Fibroblast of lung (primary cell): Measurements from ENCODE around the gene KLHL6. TPM values are rescaled to one million over a fixed set of nuclear protein-coding genes. Genes with fewer than 3 reads are reported as not detected.

Experiments used
- DNase-seq, 2 donors: peaks; one replicate each; pipeline versions ENCODE4 v3.0.0 to v3.0.0-alpha.2; 2010; ENCODE audit warnings: low read depth in 2 of 2
- H2AFZ ChIP-seq: 2 replicates; pipeline ENCODE4 v1.5.1; 2012; ENCODE audit warnings: low read length, control low read depth, inconsistent platforms
- H3K27ac ChIP-seq: 2 replicates; pipeline ENCODE4 v1.5.1; 2011; ENCODE audit warnings: low read length, control low read depth; ENCODE audit not compliant: insufficient read depth
- H3K27me3 ChIP-seq: 2 replicates; pipeline ENCODE4 v1.5.1; 2011; ENCODE audit warnings: mild to moderate bottlenecking, low read length; ENCODE audit not compliant: control insufficient read depth, insufficient read depth
- H3K36me3 ChIP-seq: 2 replicates; pipeline ENCODE4 v1.5.1; 2011; ENCODE audit warnings: low read length; ENCODE audit not compliant: control insufficient read depth, insufficient read depth
- H3K4me1 ChIP-seq: 2 replicates; pipeline ENCODE4 v1.5.1; 2011; ENCODE audit warnings: low read length; ENCODE audit not compliant: control insufficient read depth, insufficient read depth; ENCODE audit errors: extremely low read depth
- H3K4me2 ChIP-seq: 2 replicates; pipeline ENCODE4 v1.5.1; 2011; ENCODE audit warnings: low read length, control low read depth; ENCODE audit not compliant: insufficient read depth; ENCODE audit errors: extremely low read depth
- H3K4me3 ChIP-seq, 4 experiments: fragments of 200-600 bp in 1 of 4; sonication (generic) in 1 of 4; replicated peaks in 1 of 4; 2 replicates each; pipeline ENCODE4 v1.5.1; 2011 to 2016; ENCODE audit warnings: low read length in 4 of 4, low read depth in 3 of 4, mild to moderate bottlenecking in 3 of 4, control low read depth in 2 of 4, inconsistent platforms in 1 of 4, mixed read lengths in 1 of 4; ENCODE audit not compliant: insufficient read depth in 1 of 4; ENCODE audit errors: control extremely low read depth in 1 of 4
- H3K79me2 ChIP-seq: 2 replicates; pipeline ENCODE4 v1.5.1; 2012; ENCODE audit warnings: mild to moderate bottlenecking, low read length, inconsistent platforms; ENCODE audit not compliant: control insufficient read depth, insufficient read depth
- H3K9ac ChIP-seq: 2 replicates; pipeline ENCODE4 v1.5.1; 2011; ENCODE audit warnings: mild to moderate bottlenecking, low read length, control low read depth; ENCODE audit not compliant: insufficient read depth
- H3K9me3 ChIP-seq: 2 replicates; pipeline ENCODE4 v1.5.1; 2012; ENCODE audit warnings: low read depth, low read length; ENCODE audit not compliant: control insufficient read depth, insufficient read depth
- H4K20me1 ChIP-seq: 2 replicates; pipeline ENCODE4 v1.5.1; 2011; ENCODE audit warnings: low read length; ENCODE audit not compliant: control insufficient read depth, insufficient read depth; ENCODE audit errors: extremely low read depth
- EZH2 ChIP-seq: IDR thresholded peaks from 2 replicates; pipeline ENCODE4 v1.5.1; 2012; ENCODE audit warnings: low read length, control low read depth, mild to moderate bottlenecking; ENCODE audit errors: missing control alignments
- polyA plus RNA-seq, 2 donors: library from polyadenylated mRNA; depleted of rRNA in 1 of 2; stranded (reverse) in 1 of 2; unstranded in 1 of 2; fragments of >200 nt; gene quantifications; 2 replicates each; pipeline ENCODE4 v1.2.1, GENCODE V29; 2011 to 2012; ENCODE audit warnings: missing spikeins in 1 of 2
- total RNA-seq: library from RNA; depleted of rRNA; stranded (reverse); fragments of >200 nt; gene quantifications from 2 replicates; pipeline ENCODE4 v1.2.1, GENCODE V29; 2014
- TF ChIP-seq, protein P1 (sequence below), 2 donors: IDR thresholded peaks in 1 of 2; conservative IDR thresholded peaks in 1 of 2; 1 replicate in 1 of 2; 2 replicates in 1 of 2; pipeline ENCODE4 v1.5.1; 2011 to 2012; ENCODE audit warnings: low read length in 2 of 2, control low read depth in 1 of 2, inconsistent platforms in 1 of 2, low read depth in 1 of 2, mild to moderate bottlenecking in 1 of 2

Gene KLHL6
- total and polyA plus RNA-seq, 2 donors (not counting 1 experiment from before 2014, with no cell fraction given): not detected

DNA sequence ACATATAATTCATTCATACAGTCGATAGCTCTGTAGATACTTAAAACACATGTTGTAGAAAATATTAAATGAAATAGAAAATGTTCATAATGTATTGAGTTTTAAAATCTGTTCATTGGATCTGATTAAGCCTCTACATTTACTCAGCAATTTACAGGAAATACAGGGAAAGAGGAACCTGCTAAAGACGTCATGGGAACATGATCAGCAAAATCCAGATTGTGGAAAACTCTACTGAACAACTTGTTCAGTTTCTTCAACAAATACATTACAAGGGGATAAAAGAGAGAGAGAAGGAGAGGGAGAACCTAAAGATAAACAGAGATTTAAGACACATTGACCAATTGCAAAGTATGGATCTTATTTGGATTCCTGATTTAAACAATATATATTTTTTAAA is 46.7 kb downstream of the KLHL6 start:
- no peak overlapping the region for H3K9ac ChIP-seq
- H3K36me3 ChIP-seq: no peaks in the 10 kb centered on the region
- no peak for DNase-seq
- no peaks in the 10 kb centered on the region for H3K9me3 ChIP-seq
- H3K4me3 ChIP-seq: no peak overlapping the region
- no peak overlapping the region for H2AFZ ChIP-seq
- H3K4me1 ChIP-seq: no peaks in the 10 kb centered on the region
- H3K79me2 ChIP-seq: no peaks in the 10 kb centered on the region
- H3K27me3 ChIP-seq: no peaks in the 10 kb centered on the region
- H3K27ac ChIP-seq: no peak overlapping the region
- no peak overlapping the region for H3K4me2 ChIP-seq
- no peak for TF ChIP-seq EZH2
- TF ChIP-seq, protein P1, sequence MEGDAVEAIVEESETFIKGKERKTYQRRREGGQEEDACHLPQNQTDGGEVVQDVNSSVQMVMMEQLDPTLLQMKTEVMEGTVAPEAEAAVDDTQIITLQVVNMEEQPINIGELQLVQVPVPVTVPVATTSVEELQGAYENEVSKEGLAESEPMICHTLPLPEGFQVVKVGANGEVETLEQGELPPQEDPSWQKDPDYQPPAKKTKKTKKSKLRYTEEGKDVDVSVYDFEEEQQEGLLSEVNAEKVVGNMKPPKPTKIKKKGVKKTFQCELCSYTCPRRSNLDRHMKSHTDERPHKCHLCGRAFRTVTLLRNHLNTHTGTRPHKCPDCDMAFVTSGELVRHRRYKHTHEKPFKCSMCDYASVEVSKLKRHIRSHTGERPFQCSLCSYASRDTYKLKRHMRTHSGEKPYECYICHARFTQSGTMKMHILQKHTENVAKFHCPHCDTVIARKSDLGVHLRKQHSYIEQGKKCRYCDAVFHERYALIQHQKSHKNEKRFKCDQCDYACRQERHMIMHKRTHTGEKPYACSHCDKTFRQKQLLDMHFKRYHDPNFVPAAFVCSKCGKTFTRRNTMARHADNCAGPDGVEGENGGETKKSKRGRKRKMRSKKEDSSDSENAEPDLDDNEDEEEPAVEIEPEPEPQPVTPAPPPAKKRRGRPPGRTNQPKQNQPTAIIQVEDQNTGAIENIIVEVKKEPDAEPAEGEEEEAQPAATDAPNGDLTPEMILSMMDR (conservative IDR thresholded peaks at IDR 0.05 in 1 of 2, IDR thresholded peaks at IDR 0.05 in 1 of 2; ENCODE audit: low read depth in 1 of 2, low read length in 2 of 2): no peak
- H4K20me1 ChIP-seq: no peaks in the 10 kb centered on the region

DNA sequence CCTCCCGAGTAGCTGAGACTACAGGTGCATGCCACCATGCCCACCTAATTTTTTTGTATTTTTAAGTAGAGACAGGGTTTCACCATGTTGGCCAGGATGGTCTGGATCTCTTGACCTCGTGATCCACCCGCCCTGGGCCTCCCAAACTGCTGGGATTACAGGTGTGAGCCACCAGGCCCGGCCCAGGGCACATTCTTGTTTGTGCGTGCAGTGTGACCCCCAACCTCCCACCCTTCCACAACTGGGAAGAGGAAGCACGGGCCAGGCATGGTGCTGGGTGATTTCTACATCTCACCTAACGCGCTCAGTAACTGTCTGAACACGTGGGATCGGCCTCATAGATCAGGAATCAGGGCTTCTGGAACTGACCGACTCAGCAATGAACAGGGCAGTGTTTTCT is 48.0 kb downstream of the KLHL6 start:
- H3K27me3 ChIP-seq: no peaks in the 10 kb centered on the region
- no peak overlapping the region for H3K9ac ChIP-seq
- no peak overlapping the region for H3K4me3 ChIP-seq
- no peaks in the 10 kb centered on the region for H4K20me1 ChIP-seq
- H2AFZ ChIP-seq: no peak overlapping the region
- H3K9me3 ChIP-seq: no peaks in the 10 kb centered on the region
- TF ChIP-seq, protein P1 (conservative IDR thresholded peaks at IDR 0.05 in 1 of 2, IDR thresholded peaks at IDR 0.05 in 1 of 2; ENCODE audit: low read depth in 1 of 2, low read length in 2 of 2): no peak
- no peak for TF ChIP-seq EZH2
- no peaks in the 10 kb centered on the region for H3K79me2 ChIP-seq
- H3K4me2 ChIP-seq: no peak overlapping the region
- no peak overlapping the region for H3K27ac ChIP-seq
- no peaks in the 10 kb centered on the region for H3K36me3 ChIP-seq
- H3K4me1 ChIP-seq: no peaks in the 10 kb centered on the region
- DNase-seq: no peak

DNA sequence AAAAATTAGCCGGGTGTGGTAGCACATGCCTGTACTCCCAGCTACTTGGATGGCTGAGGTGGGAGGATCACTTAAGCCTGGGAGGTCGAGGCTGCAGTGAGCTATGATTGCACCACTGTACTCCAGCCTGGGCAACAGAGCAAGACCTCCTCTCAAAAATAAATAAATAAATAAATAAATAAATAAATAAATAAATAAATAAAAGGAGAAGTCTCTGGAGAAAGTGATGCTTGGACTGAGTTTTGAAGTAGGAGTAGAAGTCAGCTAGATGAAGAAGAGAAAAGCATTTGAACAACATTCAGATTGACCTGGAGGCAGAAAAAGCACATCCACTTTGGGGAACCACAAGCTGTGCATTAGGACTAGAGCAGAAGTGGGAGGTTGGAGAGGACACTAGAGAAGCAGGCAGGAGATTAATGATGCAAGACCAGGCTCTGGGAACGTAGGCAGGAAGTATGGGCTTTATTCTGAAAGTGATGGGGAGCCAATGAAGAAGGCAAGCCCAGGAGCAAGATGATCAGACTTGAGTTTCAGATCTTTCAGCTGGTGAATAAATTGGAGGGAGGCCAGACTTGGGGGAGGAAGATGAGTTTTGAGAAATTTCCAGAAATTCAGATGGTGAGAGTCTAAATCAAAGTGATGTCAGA is 48.7 kb downstream of the KLHL6 start:
- Histone ChIP-seq H3K27ac (no peak overlapping the region), H3K4me1 (no peaks in the 10 kb centered on the region), H3K4me3 (no peak overlapping the region), H3K4me2 (no peak overlapping the region), H3K9me3 (no peaks in the 10 kb centered on the region), H3K79me2 (no peaks in the 10 kb centered on the region), H3K36me3 (no peaks in the 10 kb centered on the region), H2AFZ (no peak overlapping the region), H3K27me3 (no peaks in the 10 kb centered on the region), H4K20me1 (no peaks in the 10 kb centered on the region), H3K9ac (no peak overlapping the region)
- TF ChIP-seq, protein P1 (conservative IDR thresholded peaks at IDR 0.05 in 1 of 2, IDR thresholded peaks at IDR 0.05 in 1 of 2; ENCODE audit: low read depth in 1 of 2, low read length in 2 of 2): no peak
- TF ChIP-seq EZH2: no peak
- no peak for DNase-seq
